ENCODE results near the gene SYNPO2. TPM values are rescaled to one million over a fixed set of nuclear protein-coding genes. Genes with fewer than 3 reads are reported as not detected.

SYNPO2 gene
- total and polyA plus RNA-seq, 10 of the 15 experiments (the other 5 are each of a cell fraction or from before 2014, with no cell fraction given): 0.04 to 0.34 (median 0.28) TPM

DNA sequence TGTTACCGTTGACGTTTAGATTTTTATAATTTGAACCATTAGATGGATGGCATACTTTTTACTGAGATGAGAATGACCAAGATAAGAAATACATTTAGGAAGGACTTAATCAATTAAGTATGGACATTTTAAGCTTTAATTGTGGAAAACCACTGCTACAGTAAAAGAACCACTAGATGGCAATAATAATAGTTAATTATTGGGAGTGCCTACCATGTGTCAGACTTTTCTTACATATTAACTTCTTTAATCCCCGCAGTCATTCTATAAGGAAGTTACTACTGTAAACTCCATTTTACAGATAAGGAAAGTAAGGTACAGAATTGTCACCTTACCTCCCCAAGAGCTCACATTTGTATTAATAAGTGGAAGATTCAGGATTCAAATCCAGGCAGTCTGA is 198.5 kb downstream of the SYNPO2 start:
- Histone ChIP-seq H3K36me3 (ENCODE audit: control insufficient read depth in 2 of 2, insufficient read depth in 2 of 2, low read length in 1 of 2) (no peaks in the 10 kb centered on the region), H3K4me3 (no peak overlapping the region), H3K4me1 (ENCODE audit: control insufficient read depth, insufficient read depth, low read length) (no peaks in the 10 kb centered on the region), H3K9me3 (replicated peaks; ENCODE audit: control insufficient read depth, insufficient read depth, low read length) (no peaks in the 10 kb centered on the region), H3K27me3 (replicated peaks in 1 of 2; ENCODE audit: control insufficient read depth in 2 of 2, insufficient read depth in 2 of 2, low read length in 1 of 2) (no peaks in the 10 kb centered on the region), H2AFZ (ENCODE audit: control insufficient read depth, low read depth, low read length) (no peak overlapping the region), H3K9ac (ENCODE audit: control insufficient read depth, insufficient read depth, low read length) (no peak overlapping the region), H3K4me2 (ENCODE audit: control insufficient read depth, insufficient read depth) (no peak overlapping the region), H3K27ac (ENCODE audit: control insufficient read depth, insufficient read depth) (no peak overlapping the region), H4K20me1 (ENCODE audit: control insufficient read depth, insufficient read depth) (no peaks in the 10 kb centered on the region), H3K79me2 (ENCODE audit: control insufficient read depth, insufficient read depth, low read length) (no peaks in the 10 kb centered on the region)
- intact Hi-C loops (cut with micrococcal nuclease; ENCODE audit: unreplicated experiment) (no loop called here), in situ Hi-C loops (cut with MboI) (no loop called here)
- BruUV-seq (replicated peaks): no TSS peak
- no peak for TF ChIP-seq NR2C2 (IDR thresholded peaks at IDR 0.05; ENCODE audit: borderline replicate concordance, control insufficient read depth, insufficient read length, low read depth)
- TF ChIP-seq, protein P1, sequence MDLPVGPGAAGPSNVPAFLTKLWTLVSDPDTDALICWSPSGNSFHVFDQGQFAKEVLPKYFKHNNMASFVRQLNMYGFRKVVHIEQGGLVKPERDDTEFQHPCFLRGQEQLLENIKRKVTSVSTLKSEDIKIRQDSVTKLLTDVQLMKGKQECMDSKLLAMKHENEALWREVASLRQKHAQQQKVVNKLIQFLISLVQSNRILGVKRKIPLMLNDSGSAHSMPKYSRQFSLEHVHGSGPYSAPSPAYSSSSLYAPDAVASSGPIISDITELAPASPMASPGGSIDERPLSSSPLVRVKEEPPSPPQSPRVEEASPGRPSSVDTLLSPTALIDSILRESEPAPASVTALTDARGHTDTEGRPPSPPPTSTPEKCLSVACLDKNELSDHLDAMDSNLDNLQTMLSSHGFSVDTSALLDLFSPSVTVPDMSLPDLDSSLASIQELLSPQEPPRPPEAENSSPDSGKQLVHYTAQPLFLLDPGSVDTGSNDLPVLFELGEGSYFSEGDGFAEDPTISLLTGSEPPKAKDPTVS (IDR thresholded peaks at IDR 0.05; ENCODE audit: low read depth, low read length): no peak
- TF ChIP-seq MYC (IDR thresholded peaks at IDR 0.05; ENCODE audit: insufficient read depth, insufficient read length, insufficient replicate concordance, low read length, severe bottlenecking): no peak
- no peak for TF ChIP-seq MTA3 (IDR thresholded peaks at IDR 0.05; ENCODE audit: borderline replicate concordance, low read length)
- no peak for TF ChIP-seq PML (IDR thresholded peaks at IDR 0.05; ENCODE audit: low read length)
- no peak for TF ChIP-seq TARDBP (IDR thresholded peaks at IDR 0.05; ENCODE audit: borderline replicate concordance)
- no peak for TF ChIP-seq RAD21 (IDR thresholded peaks at IDR 0.05; ENCODE audit: insufficient read depth, low read depth, low read length)
- no peak for TF ChIP-seq RUNX3 (IDR thresholded peaks at IDR 0.05; ENCODE audit: low read length)
- no peak for TF ChIP-seq SMC3 (IDR thresholded peaks at IDR 0.05; ENCODE audit: borderline replicate concordance, low read length)
- TF ChIP-seq, protein P2, sequence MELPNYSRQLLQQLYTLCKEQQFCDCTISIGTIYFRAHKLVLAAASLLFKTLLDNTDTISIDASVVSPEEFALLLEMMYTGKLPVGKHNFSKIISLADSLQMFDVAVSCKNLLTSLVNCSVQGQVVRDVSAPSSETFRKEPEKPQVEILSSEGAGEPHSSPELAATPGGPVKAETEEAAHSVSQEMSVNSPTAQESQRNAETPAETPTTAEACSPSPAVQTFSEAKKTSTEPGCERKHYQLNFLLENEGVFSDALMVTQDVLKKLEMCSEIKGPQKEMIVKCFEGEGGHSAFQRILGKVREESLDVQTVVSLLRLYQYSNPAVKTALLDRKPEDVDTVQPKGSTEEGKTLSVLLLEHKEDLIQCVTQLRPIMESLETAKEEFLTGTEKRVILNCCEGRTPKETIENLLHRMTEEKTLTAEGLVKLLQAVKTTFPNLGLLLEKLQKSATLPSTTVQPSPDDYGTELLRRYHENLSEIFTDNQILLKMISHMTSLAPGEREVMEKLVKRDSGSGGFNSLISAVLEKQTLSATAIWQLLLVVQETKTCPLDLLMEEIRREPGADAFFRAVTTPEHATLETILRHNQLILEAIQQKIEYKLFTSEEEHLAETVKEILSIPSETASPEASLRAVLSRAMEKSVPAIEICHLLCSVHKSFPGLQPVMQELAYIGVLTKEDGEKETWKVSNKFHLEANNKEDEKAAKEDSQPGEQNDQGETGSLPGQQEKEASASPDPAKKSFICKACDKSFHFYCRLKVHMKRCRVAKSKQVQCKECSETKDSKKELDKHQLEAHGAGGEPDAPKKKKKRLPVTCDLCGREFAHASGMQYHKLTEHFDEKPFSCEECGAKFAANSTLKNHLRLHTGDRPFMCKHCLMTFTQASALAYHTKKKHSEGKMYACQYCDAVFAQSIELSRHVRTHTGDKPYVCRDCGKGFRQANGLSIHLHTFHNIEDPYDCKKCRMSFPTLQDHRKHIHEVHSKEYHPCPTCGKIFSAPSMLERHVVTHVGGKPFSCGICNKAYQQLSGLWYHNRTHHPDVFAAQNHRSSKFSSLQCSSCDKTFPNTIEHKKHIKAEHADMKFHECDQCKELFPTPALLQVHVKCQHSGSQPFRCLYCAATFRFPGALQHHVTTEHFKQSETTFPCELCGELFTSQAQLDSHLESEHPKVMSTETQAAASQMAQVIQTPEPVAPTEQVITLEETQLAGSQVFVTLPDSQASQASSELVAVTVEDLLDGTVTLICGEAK (IDR thresholded peaks at IDR 0.05; ENCODE audit: borderline replicate concordance): no peak
- TF ChIP-seq ZZZ3 (IDR thresholded peaks at IDR 0.05; ENCODE audit: control insufficient read depth, insufficient read length, low read depth): no peak
- TF ChIP-seq NBN (IDR thresholded peaks at IDR 0.05): no peak
- no peak for ATAC-seq
- no peak for FAIRE-seq
- ChIA-PET CTCF (interaction anchor here (1.0 to 1.4 kb wide), 2 partner anchors 17 to 406 kb away, joined by 3 to 4 read pairs; no protein-coding TSS in a partner anchor), POLR2A (no interaction called here), RAD21 (ENCODE audit: unreplicated experiment) (no interaction called here), SMC1A (ENCODE audit: uncharacterized antibody, unreplicated experiment) (interaction anchor here (0.6 kb wide), 1 partner anchor 76 kb away, joined by 3 read pairs; no protein-coding TSS in a partner anchor)
- no peak for DNase-seq (ENCODE audit: low read depth, low spot score)
- WGBS (ENCODE audit: insufficient coverage, insufficient replicate concordance, low lambda C conversion rate, missing lambda C conversion rate): 0% methylated on average over 3 of the region's 3 CpGs

All from GM12878 (cell line).